HG03025 (cell line): Measurements from ENCODE around the gene ANKRD33B.

ENCODE experiments used
- ATAC-seq: cut with Tn5 transposase; IDR thresholded peaks from one replicate; pipeline ENCODE4 v1.9.1; 2021; ENCODE audit warnings: mild to moderate bottlenecking, moderate library complexity; ENCODE audit not compliant: unreplicated experiment, low FRiP score

The ANKRD33B gene

GRCh38 chr5:10688651-10689171 lies 124.8 kb downstream of the ANKRD33B start:
- ATAC-seq = no peak

- no peak for ATAC-seq
Observed at GRCh38 chr5:10689391-10690081, 125.7 kb downstream of the ANKRD33B start.

- ATAC-seq = no peak
Observed at GRCh38 chr5:10690460-10691440, 126.9 kb downstream of the ANKRD33B start.

GRCh38 chr5:10691826-10692785 lies 128.2 kb downstream of the ANKRD33B start:
- no peak for ATAC-seq

DNA sequence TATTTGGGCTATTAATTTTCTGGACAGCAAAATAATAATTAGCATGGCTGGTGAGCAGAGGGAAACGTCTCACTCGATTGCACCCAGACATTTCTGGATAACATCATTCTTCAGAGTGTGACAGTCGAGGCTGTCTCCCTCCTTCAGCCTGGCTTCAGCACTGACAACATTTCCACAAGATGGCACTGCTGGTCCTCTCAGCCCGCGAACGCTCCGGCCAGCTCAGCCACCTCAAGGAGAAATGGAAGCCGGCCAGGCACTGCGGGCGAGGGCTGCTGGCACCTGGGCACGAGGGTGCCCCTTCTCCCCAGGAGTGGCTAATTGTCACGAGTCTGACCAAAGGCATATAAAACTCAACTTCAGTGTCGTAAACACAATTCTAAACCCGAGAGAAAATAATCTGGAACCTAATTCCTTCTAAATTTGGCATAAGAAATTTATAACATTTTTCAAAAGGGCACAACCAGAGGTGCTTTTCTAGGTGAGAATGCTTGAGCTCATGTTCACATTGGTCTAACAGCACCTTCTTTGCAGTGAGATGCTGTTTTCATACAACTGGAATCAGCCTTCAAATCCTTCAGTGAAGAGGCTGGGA lies 131.3 kb downstream of the ANKRD33B start:
- ATAC-seq = no peak

- no peak for ATAC-seq
Observed at GRCh38 chr5:10695759-10696543, 132.1 kb downstream of the ANKRD33B start.

DNA sequence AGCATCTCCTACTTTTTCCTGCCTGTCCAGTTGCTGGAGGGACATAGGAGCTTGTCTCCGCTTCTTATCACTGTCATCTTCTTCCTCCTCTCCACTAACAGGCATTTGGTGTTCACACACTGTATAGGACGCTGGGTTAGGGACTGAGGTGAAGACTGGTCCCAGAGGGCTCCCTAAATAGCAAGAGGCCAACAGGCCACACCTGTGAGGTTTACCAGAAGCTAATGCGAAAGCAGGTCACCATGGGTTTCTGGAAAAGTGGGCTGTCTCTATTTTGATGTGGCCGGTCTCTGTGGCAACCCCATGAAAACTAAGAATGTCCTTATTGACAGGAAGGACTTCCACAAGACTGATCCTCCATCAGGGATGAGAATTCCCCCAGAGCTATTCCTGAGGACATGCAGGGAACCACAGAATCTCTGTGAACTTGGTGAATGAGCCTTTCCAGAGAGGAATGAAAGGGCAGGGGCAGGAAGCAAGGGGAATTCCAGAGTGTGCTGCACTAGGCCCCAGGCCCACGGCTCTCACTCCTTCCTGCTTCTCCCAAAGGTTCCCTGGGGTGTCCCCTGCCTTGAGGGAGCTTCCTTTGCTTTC lies 135.5 kb downstream of the ANKRD33B start:
- ATAC-seq = peak; percentile 55

DNA sequence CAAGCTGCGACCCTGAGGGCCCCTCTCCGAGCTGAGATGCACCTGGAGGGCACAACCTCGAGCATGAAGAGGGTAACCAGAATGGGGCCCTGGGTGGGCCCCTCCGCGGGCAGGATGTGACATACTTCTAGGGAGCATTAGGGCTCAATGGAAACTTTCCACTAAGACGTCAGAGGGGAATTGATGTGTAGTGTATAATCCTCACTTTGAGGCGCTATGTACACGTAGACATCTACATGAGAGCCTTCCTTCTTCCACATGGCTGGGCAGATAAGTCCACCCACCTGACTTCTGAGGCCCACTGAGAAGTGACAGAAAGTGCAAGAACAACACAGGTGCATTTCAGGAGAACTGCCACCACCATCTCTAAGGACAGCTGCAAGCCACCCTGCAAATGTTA lies 136.1 kb downstream of the ANKRD33B start:
- peak; percentile 72 for ATAC-seq

DNA sequence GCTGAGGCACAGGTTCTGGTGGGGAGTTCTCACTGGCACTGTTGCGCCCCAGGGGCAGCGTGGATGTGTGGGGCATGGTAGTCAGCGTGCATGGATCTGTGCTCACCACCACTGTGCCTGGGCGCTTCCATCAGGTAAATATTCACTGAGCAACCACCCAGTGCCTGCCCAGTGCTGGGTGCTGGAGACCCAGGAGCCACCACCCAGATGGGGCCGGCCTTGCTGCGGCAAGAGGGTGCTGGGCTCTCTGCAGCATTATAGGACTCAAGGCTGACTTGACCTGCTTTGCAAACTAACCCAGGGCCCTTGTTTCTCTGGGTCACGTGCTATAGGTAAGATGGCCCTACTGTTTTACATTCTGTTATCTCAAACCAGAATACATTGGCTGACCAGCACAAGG lies 136.6 kb downstream of the ANKRD33B start:
- peak; percentile 5 for ATAC-seq

GRCh38 chr5:10701567-10702039 lies 137.7 kb downstream of the ANKRD33B start:
- ATAC-seq = no peak

DNA sequence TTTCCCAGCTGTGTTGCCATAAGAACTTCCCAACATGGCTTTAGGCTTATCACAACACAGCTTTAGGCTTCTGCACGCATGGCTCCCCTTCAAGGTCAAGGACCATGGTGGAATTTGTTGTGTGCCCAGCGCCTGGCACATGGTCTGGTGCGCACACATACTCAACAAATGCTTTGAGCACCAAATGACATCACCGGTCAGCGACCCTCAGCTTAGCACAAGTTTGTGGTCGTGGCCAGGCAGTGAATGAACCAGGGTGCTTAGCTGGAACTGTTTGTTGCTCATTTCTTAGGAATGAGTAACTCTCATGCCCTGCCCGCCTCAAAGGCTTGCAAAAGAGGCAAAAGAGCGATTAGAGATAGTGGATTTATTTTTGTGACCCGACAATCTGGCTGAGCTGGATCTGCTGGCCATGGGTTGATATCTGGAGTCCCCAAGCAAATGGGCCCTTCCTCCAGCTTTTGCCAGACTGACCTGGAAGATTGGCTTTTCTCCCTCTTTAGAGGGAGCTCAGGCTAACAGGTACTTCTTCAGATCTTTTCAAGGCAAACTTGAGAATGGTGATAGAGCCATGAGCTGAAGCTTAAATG lies 138.3 kb downstream of the ANKRD33B start:
- ATAC-seq = no peak

- no peak for ATAC-seq
Observed at GRCh38 chr5:10702911-10703491, 139.1 kb downstream of the ANKRD33B start.

DNA sequence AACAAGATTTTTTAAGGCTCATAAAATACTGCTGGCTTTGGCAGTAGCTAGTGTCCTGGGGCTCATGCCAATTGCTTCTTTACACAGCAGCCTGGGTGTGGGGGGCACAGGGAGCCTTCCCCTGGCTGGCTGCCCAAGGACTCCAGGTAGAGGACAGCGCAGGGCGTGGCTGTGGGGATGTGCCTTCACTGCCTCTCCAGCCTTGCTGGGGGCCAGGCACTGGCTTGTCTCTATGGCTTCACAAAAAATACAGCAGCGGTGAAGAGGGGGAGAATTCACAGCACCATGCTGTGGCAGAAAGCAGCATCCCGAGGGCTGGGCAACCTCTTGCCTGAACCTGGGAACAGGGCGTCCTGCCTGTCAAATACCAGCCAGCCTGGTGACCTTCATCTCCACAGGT lies 139.8 kb downstream of the ANKRD33B start:
- ATAC-seq = no peak

GRCh38 chr5:10704949-10705621 lies 141.2 kb downstream of the ANKRD33B start:
- ATAC-seq = no peak

DNA sequence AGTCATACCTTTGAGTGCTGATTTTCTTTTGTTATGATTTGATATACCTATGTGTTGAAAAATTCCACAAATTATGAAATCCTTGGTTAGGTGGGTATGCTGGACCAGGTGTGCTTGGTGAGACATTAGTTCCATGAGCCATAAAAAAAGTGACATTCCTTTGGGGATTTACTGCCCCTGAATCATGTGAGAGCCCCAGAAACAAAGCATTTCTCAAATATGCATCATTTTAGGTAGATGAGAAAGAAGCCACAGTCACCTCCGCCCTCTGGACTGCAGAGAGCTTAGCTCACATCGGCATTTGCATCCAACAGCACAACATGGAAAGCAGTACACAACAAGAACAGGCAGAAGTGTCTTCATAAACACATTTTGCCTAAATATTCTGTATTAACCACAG lies 141.9 kb downstream of the ANKRD33B start:
- no peak for ATAC-seq

DNA sequence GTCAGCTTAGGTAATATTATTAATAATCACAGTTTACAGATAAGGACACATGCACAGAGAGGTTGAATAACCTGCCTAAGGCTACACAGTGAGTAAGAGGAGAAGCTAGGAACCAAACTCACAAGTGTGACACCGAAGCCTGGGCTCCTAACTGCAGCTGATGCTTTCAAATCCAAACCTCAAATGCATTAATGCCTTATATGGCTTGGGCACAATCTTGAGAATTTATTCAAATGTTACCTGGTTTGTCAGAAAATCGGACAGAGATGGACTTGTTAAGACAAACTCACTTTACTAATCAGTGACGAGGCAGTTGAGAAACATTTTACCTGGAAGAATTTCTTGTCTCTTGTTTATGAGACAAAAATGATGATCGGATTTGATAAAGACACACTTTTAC lies 142.5 kb downstream of the ANKRD33B start:
- ATAC-seq = no peak
